K562 (cell line): ENCODE data around the gene CHMP1A. TPM values are rescaled to one million over a fixed set of nuclear protein-coding genes. Genes with fewer than 3 reads are reported as not detected.

Source experiments
- ATAC-seq: fragments of 200-7000 bp; cut with Tn5 transposase; 3 replicates; pipeline ENCODE4 v1.9.1; 2020; ENCODE audit warnings: moderate library complexity
- BruUV-seq: library from RNA; stranded (reverse); fragments of 400-500 nt; replicated peaks from 2 replicates; lab custom pipeline; 2021; lab: Mats Ljungman, UMichigan
- CTCF ChIA-PET: fragments of 300-600 bp; formaldehyde crosslinking; extraction: SDS; loops from one replicate; lab custom pipeline; 2021; ENCODE audit warnings: low intra/inter-chr PET ratio; lab: Yijun Ruan, JAX
- POLR2A ChIA-PET: fragments of 300-600, 350-650 bp; sonication (Branson Sonifier 250); formaldehyde crosslinking; extraction: SDS; loops from one replicate; lab custom pipeline; 2021; ENCODE audit warnings: antibody characterized with exemption, inconsistent platforms; lab: Yijun Ruan, JAX
- DNase-seq, 4 experiments: peaks; one replicate each; pipeline versions ENCODE4 v3.0.0 to v3.0.0-alpha.2; 2011 to 2018; ENCODE audit warnings: low spot score in 3 of 4, mixed read lengths in 3 of 4; ENCODE audit errors: extremely low read depth in 1 of 4
- FAIRE-seq: peaks from 2 replicates; lab custom pipeline; 2011; peaks lifted over from hg19 to GRCh38; lab: Jason Lieb, UNC
- H2AFZ ChIP-seq: 2 replicates; pipeline ENCODE4 v1.6.0; 2011; ENCODE audit warnings: low read depth, low read length, control low read depth, inconsistent platforms
- H3K27ac ChIP-seq: fragments of 200-600 bp; 3 replicates; pipeline ENCODE4 v1.8.0; 2011; ENCODE audit warnings: low read depth, mild to moderate bottlenecking, control low read depth, inconsistent platforms, low read length, moderate library complexity, mixed read lengths; ENCODE audit errors: extremely low read depth
- H3K27me3 ChIP-seq, 2 experiments: fragments of 300-600 bp in 1 of 2; 2 replicates in 1 of 2; 3 replicates in 1 of 2; pipeline versions ENCODE4 v1.6.0 to v1.8.0; 2011; ENCODE audit warnings: inconsistent platforms in 2 of 2, low read length in 2 of 2, mild to moderate bottlenecking in 1 of 2, mixed read lengths in 1 of 2, moderate library complexity in 1 of 2; ENCODE audit not compliant: control insufficient read depth in 2 of 2, insufficient read depth in 2 of 2
- H3K36me3 ChIP-seq: fragments of 300-600 bp; 3 replicates; pipeline ENCODE4 v1.8.0; 2011; ENCODE audit warnings: mild to moderate bottlenecking, low read length, inconsistent platforms; ENCODE audit not compliant: control insufficient read depth, insufficient read depth
- H3K4me1 ChIP-seq, 2 experiments: fragments of 200-600 bp in 1 of 2; replicated peaks in 1 of 2; 2 replicates in 1 of 2; 3 replicates in 1 of 2; pipeline versions ENCODE4 v1.5.1 to v1.8.0; 2011; ENCODE audit warnings: inconsistent platforms in 2 of 2, low read length in 2 of 2, mild to moderate bottlenecking in 1 of 2, mixed read lengths in 1 of 2, moderate library complexity in 1 of 2; ENCODE audit not compliant: control insufficient read depth in 2 of 2, insufficient read depth in 2 of 2
- H3K4me2 ChIP-seq: 2 replicates; pipeline ENCODE4 v1.6.1; 2011; ENCODE audit warnings: low read length, control low read depth, inconsistent platforms, mixed read lengths; ENCODE audit not compliant: insufficient read depth
- H3K4me3 ChIP-seq: fragments of 200-600 bp; sonication (generic), shearing (Covaris generic); 2 replicates; pipeline ENCODE4 v1.5.1; 2016; ENCODE audit warnings: control low read depth, inconsistent platforms
- H3K79me2 ChIP-seq: fragments of 200-600 bp; 3 replicates; pipeline ENCODE4 v1.8.0; 2011; ENCODE audit warnings: low read length, inconsistent platforms; ENCODE audit not compliant: control insufficient read depth, insufficient read depth
- H3K9ac ChIP-seq, 2 experiments: 2 replicates each; pipeline versions ENCODE4 v1.6.0 to v1.6.1; 2011; ENCODE audit warnings: low read depth in 2 of 2, low read length in 2 of 2, control low read depth in 1 of 2, inconsistent platforms in 1 of 2, mild to moderate bottlenecking in 1 of 2, mixed read lengths in 1 of 2; ENCODE audit not compliant: insufficient read depth in 1 of 2
- H3K9me1 ChIP-seq: one replicate; pipeline ENCODE4 v1.6.0; 2011; ENCODE audit warnings: inconsistent platforms, mild to moderate bottlenecking, low read length, moderate library complexity; ENCODE audit not compliant: control insufficient read depth, insufficient read depth
- H3K9me3 ChIP-seq: replicated peaks from 2 replicates; pipeline ENCODE4 v1.5.1; 2011; ENCODE audit warnings: low read depth, low read length, inconsistent platforms; ENCODE audit not compliant: control insufficient read depth, insufficient read depth
- H4K20me1 ChIP-seq: replicated peaks from 2 replicates; pipeline ENCODE4 v1.6.1; 2011; ENCODE audit warnings: low read length, inconsistent platforms, mixed read lengths; ENCODE audit not compliant: control insufficient read depth, insufficient read depth
- GABPA ChIP-seq: fragments of 200-800 bp; sonication (Bioruptor generic); conservative IDR thresholded peaks from 2 replicates; pipeline ENCODE4 v1.6.1; 2016; ENCODE audit warnings: low read depth, missing genetic modification characterization, missing compliant biosample characterization
- NCOR1 ChIP-seq: fragments of 450-650 bp; IDR thresholded peaks from 2 replicates; pipeline ENCODE4 v1.6.1; 2016; ENCODE audit warnings: mild to moderate bottlenecking, moderate library complexity
- PTBP1 ChIP-seq: fragments of 200-400 bp; formaldehyde crosslinking; IDR thresholded peaks from 2 replicates; pipeline ENCODE4 v1.6.1; 2017; ENCODE audit warnings: low read depth, low read length
- TARDBP ChIP-seq: fragments of 450-650 bp; IDR thresholded peaks from 2 replicates; pipeline ENCODE4 v1.6.1; 2016
- WGBS: fragments of 100-300 bp; shearing (Covaris generic); methylation state at CpG from one replicate; pipeline ENCODE4 v1.1.6; 2016; ENCODE audit warnings: low coverage, mixed read lengths; ENCODE audit not compliant: insufficient coverage; ENCODE audit errors: missing lambda C conversion rate; 5-methylcytosine and 5-hydroxymethylcytosine counted together
- in situ Hi-C: fragments of 300-500 bp; cut with MboI; formaldehyde crosslinking; loops from 4 replicates; pipeline ENCODE4 v1.15.0; 2018; ENCODE audit warnings: inconsistent platforms, mixed read lengths
- intact Hi-C: fragments of 100-400 bp; cut with micrococcal nuclease; formaldehyde crosslinking; loops from 2 replicates; pipeline ENCODE4 v1.14.2; 2022
- polyA plus RNA-seq, 8 experiments: library from polyadenylated mRNA; depleted of rRNA in 4 of 8; stranded (reverse) in 5 of 8; unstranded in 3 of 8; fragments of >200 nt; fragmentation: Nextera tagmentation in 2 of 8; fragmentation: Illumina TruSeq in 1 of 8; extraction: Ambion mirVana in 2 of 8; extraction: Trizol in 1 of 8; gene quantifications; 2 replicates each; pipeline versions ENCODE4 v1.2.1 to v1.2.3, GENCODE V29; 2011 to 2014; ENCODE audit warnings: inconsistent platforms in 1 of 8, missing spikeins in 1 of 8
- total RNA-seq, 7 experiments: library from RNA; depleted of rRNA in 6 of 7; stranded (reverse); fragments of >200 nt in 6 of 7; fragmentation: Illumina TruSeq in 2 of 7; extraction: Trizol in 2 of 7; gene quantifications; 2 replicates each; pipeline versions ENCODE4 v1.2.1 to v1.2.3, GENCODE V29; 2011 to 2021; ENCODE audit warnings: low replicate concordance in 1 of 7
- TF ChIP-seq, protein P1 (sequence below): sonication (generic); formaldehyde crosslinking; IDR thresholded peaks from 2 replicates; pipeline ENCODE4 v1.8.0; 2022; ENCODE audit warnings: missing genetic modification reagents, mild to moderate bottlenecking, moderate library complexity, borderline replicate concordance
- TF ChIP-seq, protein P2 (sequence below): fragments of 250-450 bp; sonication (Bioruptor Pico); IDR thresholded peaks from 2 replicates; pipeline ENCODE4 v1.5.0; 2020; ENCODE audit warnings: mild to moderate bottlenecking, borderline replicate concordance
- TF ChIP-seq, protein P3 (sequence below): IDR thresholded peaks from 2 replicates; pipeline ENCODE4 v1.6.1; 2011; ENCODE audit warnings: borderline replicate concordance, low read depth, mild to moderate bottlenecking, moderate library complexity, low read length; ENCODE audit not compliant: insufficient read depth, poor library complexity, severe bottlenecking
- TF ChIP-seq, protein P4 (sequence below), 3 experiments: fragments of 200-800 bp in 1 of 3; sonication (Bioruptor generic) in 1 of 3; sonication (generic) in 1 of 3; formaldehyde crosslinking in 1 of 3; IDR thresholded peaks; 2 replicates each; pipeline versions ENCODE4 v1.6.1 to v1.8.0; 2016 to 2022; ENCODE audit warnings: mild to moderate bottlenecking in 2 of 3, missing compliant biosample characterization in 2 of 3, missing genetic modification characterization in 2 of 3, missing genetic modification reagents in 1 of 3
- TF ChIP-seq, protein P5 (sequence below): fragments of 250-450 bp; sonication (Bioruptor Pico); IDR thresholded peaks from 2 replicates; pipeline ENCODE4 v1.4.0; 2020; ENCODE audit warnings: mild to moderate bottlenecking
- TF ChIP-seq, protein P6 (sequence below): fragments of 450-650 bp; formaldehyde crosslinking; conservative IDR thresholded peaks from 2 replicates; pipeline ENCODE4 v1.4.0; 2022; ENCODE audit warnings: mild to moderate bottlenecking, missing genetic modification characterization

The CHMP1A gene
- total and polyA plus RNA-seq, 9 of the 15 experiments (the other 6 are each of a cell fraction or from before 2014, with no cell fraction given): 0.83 to 79.9 (median 45.2) TPM

DNA sequence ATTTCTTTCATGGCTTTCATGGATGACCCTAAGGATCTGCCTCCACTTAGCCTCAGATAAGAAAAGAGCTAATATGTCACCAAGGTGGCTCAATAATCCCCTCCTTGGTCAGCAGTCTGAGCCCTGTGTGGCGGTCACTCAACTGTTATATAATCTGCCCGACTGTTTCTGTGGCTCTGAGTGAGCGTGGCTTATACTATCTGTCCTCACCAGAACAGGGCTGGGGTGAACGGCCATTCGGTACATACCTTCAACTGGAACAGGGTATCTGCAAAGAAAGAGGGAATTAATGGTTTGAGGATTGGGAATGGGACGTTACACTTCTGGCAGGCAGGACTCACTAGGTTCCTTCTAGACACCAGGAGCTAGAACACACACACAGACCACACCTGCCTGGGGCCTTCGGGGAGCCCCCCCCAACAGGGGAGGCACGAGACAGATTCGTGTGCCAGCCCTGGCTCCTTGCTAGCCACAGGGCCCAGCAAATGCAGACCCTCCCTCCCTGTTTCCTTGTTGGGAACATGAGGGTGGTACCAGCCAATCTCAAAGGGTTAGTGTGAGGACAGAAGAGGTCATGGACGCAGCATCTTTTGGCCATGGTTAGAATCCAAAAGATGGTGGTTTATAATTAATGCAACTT, 3.7 kb downstream of the CHMP1A start:
- Histone ChIP-seq H2AFZ (no peak overlapping the region), H3K27me3 (no peaks in the 10 kb centered on the region), H3K9ac (peak overlapping the region in 1 of 2 experiments; percentile 70; a peak in 1 of 4 replicates), H3K27ac (no peak overlapping the region), H3K9me3 (no peaks in the 10 kb centered on the region), H4K20me1 (peaks cover 4% of the 10 kb centered on the region; the same call in 1 of the 2 replicates), H3K4me3 (no peak overlapping the region), H3K4me1 (peaks cover 4 to 43% of the 10 kb centered on the region in 2 experiments; a peak in 3 of 5 replicates), H3K9me1 (peaks cover 7% of the 10 kb centered on the region), H3K79me2 (peaks cover 52% of the 10 kb centered on the region), H3K36me3 (peaks cover 39% of the 10 kb centered on the region; the same call in 2 of the 3 replicates), H3K4me2 (no peak overlapping the region)
- in situ Hi-C loops (no loop called here), intact Hi-C loops (no loop called here)
- WGBS: 68% methylated on average over 10 of the region's 10 CpGs
- POLR2A ChIA-PET: interaction anchor here (0.7 to 1.6 kb wide), 2 partner anchors 10 to 12 kb away, joined by 4 to 6 read pairs; no protein-coding TSS in a partner anchor
- no peak for DNase-seq
- no TSS peak for BruUV-seq
- FAIRE-seq: no peak
- no peak for ATAC-seq
- CTCF ChIA-PET: no interaction called here
- TF ChIP-seq GABPA (tag) (no peak), PTBP1 (no peak), NCOR1 (0 out of 2 replicates have a peak, but pooled peaks have one; percentile 18), TARDBP (no peak)
- TF ChIP-seq, protein P1, sequence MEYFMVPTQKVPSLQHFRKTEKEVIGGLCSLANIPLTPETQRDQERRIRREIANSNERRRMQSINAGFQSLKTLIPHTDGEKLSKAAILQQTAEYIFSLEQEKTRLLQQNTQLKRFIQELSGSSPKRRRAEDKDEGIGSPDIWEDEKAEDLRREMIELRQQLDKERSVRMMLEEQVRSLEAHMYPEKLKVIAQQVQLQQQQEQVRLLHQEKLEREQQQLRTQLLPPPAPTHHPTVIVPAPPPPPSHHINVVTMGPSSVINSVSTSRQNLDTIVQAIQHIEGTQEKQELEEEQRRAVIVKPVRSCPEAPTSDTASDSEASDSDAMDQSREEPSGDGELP (CRISPR knock-in tag): peak; percentile 31; the same call in 1 of the 2 replicates
- TF ChIP-seq, protein P2, sequence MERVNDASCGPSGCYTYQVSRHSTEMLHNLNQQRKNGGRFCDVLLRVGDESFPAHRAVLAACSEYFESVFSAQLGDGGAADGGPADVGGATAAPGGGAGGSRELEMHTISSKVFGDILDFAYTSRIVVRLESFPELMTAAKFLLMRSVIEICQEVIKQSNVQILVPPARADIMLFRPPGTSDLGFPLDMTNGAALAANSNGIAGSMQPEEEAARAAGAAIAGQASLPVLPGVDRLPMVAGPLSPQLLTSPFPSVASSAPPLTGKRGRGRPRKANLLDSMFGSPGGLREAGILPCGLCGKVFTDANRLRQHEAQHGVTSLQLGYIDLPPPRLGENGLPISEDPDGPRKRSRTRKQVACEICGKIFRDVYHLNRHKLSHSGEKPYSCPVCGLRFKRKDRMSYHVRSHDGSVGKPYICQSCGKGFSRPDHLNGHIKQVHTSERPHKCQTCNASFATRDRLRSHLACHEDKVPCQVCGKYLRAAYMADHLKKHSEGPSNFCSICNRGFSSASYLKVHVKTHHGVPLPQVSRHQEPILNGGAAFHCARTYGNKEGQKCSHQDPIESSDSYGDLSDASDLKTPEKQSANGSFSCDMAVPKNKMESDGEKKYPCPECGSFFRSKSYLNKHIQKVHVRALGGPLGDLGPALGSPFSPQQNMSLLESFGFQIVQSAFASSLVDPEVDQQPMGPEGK (CRISPR knock-in tag): no peak
- TF ChIP-seq, protein P3, sequence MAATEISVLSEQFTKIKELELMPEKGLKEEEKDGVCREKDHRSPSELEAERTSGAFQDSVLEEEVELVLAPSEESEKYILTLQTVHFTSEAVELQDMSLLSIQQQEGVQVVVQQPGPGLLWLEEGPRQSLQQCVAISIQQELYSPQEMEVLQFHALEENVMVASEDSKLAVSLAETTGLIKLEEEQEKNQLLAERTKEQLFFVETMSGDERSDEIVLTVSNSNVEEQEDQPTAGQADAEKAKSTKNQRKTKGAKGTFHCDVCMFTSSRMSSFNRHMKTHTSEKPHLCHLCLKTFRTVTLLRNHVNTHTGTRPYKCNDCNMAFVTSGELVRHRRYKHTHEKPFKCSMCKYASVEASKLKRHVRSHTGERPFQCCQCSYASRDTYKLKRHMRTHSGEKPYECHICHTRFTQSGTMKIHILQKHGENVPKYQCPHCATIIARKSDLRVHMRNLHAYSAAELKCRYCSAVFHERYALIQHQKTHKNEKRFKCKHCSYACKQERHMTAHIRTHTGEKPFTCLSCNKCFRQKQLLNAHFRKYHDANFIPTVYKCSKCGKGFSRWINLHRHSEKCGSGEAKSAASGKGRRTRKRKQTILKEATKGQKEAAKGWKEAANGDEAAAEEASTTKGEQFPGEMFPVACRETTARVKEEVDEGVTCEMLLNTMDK: no peak
- TF ChIP-seq, protein P4, sequence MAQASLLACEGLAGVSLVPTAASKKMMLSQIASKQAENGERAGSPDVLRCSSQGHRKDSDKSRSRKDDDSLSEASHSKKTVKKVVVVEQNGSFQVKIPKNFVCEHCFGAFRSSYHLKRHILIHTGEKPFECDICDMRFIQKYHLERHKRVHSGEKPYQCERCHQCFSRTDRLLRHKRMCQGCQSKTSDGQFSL (CRISPR knock-in tag; IDR thresholded peaks at IDR 0.05): peak; percentile 73; the same call in 1 of the 2 replicates
- TF ChIP-seq, protein P4 (tag; IDR thresholded peaks at IDR 0.05): no peak
- TF ChIP-seq, protein P5, sequence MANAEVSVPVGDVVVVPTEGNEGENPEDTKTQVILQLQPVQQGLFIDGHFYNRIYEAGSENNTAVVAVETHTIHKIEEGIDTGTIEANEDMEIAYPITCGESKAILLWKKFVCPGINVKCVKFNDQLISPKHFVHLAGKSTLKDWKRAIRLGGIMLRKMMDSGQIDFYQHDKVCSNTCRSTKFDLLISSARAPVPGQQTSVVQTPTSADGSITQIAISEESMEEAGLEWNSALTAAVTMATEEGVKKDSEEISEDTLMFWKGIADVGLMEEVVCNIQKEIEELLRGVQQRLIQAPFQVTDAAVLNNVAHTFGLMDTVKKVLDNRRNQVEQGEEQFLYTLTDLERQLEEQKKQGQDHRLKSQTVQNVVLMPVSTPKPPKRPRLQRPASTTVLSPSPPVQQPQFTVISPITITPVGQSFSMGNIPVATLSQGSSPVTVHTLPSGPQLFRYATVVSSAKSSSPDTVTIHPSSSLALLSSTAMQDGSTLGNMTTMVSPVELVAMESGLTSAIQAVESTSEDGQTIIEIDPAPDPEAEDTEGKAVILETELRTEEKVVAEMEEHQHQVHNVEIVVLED (CRISPR knock-in tag): no peak
- TF ChIP-seq, protein P6, sequence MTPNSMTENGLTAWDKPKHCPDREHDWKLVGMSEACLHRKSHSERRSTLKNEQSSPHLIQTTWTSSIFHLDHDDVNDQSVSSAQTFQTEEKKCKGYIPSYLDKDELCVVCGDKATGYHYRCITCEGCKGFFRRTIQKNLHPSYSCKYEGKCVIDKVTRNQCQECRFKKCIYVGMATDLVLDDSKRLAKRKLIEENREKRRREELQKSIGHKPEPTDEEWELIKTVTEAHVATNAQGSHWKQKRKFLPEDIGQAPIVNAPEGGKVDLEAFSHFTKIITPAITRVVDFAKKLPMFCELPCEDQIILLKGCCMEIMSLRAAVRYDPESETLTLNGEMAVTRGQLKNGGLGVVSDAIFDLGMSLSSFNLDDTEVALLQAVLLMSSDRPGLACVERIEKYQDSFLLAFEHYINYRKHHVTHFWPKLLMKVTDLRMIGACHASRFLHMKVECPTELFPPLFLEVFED: no peak
